Erythroblast (primary cell): ENCODE measurements around the gene PDGFD.

ENCODE experiments used
- DNase-seq, 2 experiments: peaks; one replicate each; lab custom pipeline; 2025; lab: John Stamatoyannopoulos, UW
- GATA1 ChIP-seq: IDR thresholded peaks from 2 replicates; pipeline ENCODE4 v1.6.1; 2011; ENCODE audit warnings: low read depth, mild to moderate bottlenecking, control low read depth, low read length, moderate library complexity
- POLR2A ChIP-seq: IDR thresholded peaks from 2 replicates; pipeline ENCODE4 v1.6.1; 2011; ENCODE audit warnings: mild to moderate bottlenecking, low read length

The PDGFD gene

GRCh38 chr11:104154296-104154695 lies 9.7 kb downstream of the PDGFD start:
- no peak for TF ChIP-seq POLR2A
- DNase-seq: no peak

- DNase-seq: no peak
Observed at GRCh38 chr11:104152941-104153505, 10.9 kb downstream of the PDGFD start.

GRCh38 chr11:104151404-104152204 lies 12.3 kb downstream of the PDGFD start:
- DNase-seq: peak in 1 of 2 experiments; percentile 9
- TF ChIP-seq POLR2A: no peak
- no peak for TF ChIP-seq GATA1

More at GRCh38 chr11:104152941-104153505, 10.9 kb downstream of the PDGFD start:
- TF ChIP-seq GATA1 (no peak), POLR2A (no peak)

- DNase-seq: no peak
- TF ChIP-seq POLR2A (no peak), GATA1 (no peak)
Observed at GRCh38 chr11:104148706-104149105, 15.2 kb downstream of the PDGFD start.

GRCh38 chr11:104148074-104148473 lies 15.9 kb downstream of the PDGFD start:
- TF ChIP-seq GATA1: no peak
- no peak for TF ChIP-seq POLR2A
- DNase-seq: no peak

- no peak for DNase-seq
- no peak for TF ChIP-seq POLR2A
- TF ChIP-seq GATA1: no peak
Observed at GRCh38 chr11:104146943-104147342, 17.0 kb downstream of the PDGFD start.

GRCh38 chr11:104146421-104146820 lies 17.5 kb downstream of the PDGFD start:
- no peak for DNase-seq
- TF ChIP-seq GATA1 (no peak), POLR2A (no peak)

GRCh38 chr11:104145062-104145461 lies 18.9 kb downstream of the PDGFD start:
- TF ChIP-seq POLR2A (no peak), GATA1 (no peak)
- DNase-seq: no peak

GRCh38 chr11:104142698-104143097 lies 21.2 kb downstream of the PDGFD start:
- TF ChIP-seq GATA1 (no peak), POLR2A (no peak)

DNA sequence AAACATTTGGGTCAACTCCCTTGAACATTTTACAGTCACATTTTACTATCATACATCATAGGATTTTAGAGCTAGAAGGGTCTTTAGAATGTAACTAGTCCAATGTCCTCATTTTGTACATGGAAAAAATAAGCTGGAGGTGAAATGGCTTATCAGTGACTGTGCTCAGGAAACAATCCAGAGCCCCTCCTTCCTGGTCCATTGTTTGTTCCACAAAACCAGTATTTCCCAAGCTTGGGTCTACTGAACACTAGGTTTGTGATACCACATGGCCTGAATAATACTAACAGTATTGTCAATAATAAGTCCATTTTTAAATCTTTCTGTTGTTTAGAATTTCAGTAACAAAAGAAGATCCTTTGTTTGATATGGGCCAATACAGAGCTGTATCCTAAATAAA lies 27.1 kb downstream of the PDGFD start:
- TF ChIP-seq GATA1 (no peak), POLR2A (no peak)
- no peak for DNase-seq

More at GRCh38 chr11:104142698-104143097, 21.2 kb downstream of the PDGFD start:
- DNase-seq: no peak

GRCh38 chr11:104134745-104135144 lies 29.2 kb downstream of the PDGFD start:
- no peak for TF ChIP-seq POLR2A
- TF ChIP-seq GATA1: no peak
- DNase-seq: no peak

- no peak for DNase-seq
- TF ChIP-seq POLR2A (no peak), GATA1 (no peak)
Observed at GRCh38 chr11:104130161-104130560, 33.8 kb downstream of the PDGFD start.

GRCh38 chr11:104129145-104129544 lies 34.8 kb downstream of the PDGFD start:
- DNase-seq: no peak
- TF ChIP-seq POLR2A (no peak), GATA1 (no peak)

DNA sequence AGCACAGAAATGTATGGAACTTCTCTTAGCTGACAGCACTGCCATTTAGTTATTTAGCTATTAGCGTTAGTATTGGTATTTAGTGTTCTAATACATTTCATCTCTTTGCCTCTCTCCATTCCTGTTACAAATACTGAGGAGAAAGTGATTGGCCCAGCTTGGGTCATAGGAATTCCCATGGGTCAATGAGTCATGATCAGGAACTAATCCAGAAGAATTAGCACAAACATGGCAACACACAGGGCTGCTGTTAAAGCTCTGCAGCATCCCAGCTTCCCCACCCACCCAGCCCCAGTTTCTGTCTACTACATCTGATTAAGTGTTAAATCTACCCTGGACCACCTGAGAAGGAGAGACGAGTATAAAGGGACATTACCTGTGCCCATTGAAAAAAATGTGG lies 36.1 kb downstream of the PDGFD start:
- TF ChIP-seq POLR2A (no peak), GATA1 (no peak)
- no peak for DNase-seq
